ENCODE data around the gene GSG1L.

- TF ChIP-seq, protein P1, sequence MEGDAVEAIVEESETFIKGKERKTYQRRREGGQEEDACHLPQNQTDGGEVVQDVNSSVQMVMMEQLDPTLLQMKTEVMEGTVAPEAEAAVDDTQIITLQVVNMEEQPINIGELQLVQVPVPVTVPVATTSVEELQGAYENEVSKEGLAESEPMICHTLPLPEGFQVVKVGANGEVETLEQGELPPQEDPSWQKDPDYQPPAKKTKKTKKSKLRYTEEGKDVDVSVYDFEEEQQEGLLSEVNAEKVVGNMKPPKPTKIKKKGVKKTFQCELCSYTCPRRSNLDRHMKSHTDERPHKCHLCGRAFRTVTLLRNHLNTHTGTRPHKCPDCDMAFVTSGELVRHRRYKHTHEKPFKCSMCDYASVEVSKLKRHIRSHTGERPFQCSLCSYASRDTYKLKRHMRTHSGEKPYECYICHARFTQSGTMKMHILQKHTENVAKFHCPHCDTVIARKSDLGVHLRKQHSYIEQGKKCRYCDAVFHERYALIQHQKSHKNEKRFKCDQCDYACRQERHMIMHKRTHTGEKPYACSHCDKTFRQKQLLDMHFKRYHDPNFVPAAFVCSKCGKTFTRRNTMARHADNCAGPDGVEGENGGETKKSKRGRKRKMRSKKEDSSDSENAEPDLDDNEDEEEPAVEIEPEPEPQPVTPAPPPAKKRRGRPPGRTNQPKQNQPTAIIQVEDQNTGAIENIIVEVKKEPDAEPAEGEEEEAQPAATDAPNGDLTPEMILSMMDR (IDR thresholded peaks at IDR 0.05), result no peak
- TF ChIP-seq POLR2A (IDR thresholded peaks at IDR 0.05), result no peak
These were observed 37.9 kb downstream of the GSG1L start for GRCh38 chr16:28025631-28026030.
